Fibroblast of lung (primary cell): ENCODE data around the gene NR1H4. TPM values are rescaled to one million over a fixed set of nuclear protein-coding genes. Genes with fewer than 3 reads are reported as not detected.

ENCODE experiments used
- DNase-seq, 2 donors: peaks; one replicate each; pipeline versions ENCODE4 v3.0.0 to v3.0.0-alpha.2; 2010; ENCODE audit warnings: low read depth in 2 of 2
- H2AFZ ChIP-seq: 2 replicates; pipeline ENCODE4 v1.5.1; 2012; ENCODE audit warnings: low read length, control low read depth, inconsistent platforms
- H3K27ac ChIP-seq: 2 replicates; pipeline ENCODE4 v1.5.1; 2011; ENCODE audit warnings: low read length, control low read depth; ENCODE audit not compliant: insufficient read depth
- H3K27me3 ChIP-seq: 2 replicates; pipeline ENCODE4 v1.5.1; 2011; ENCODE audit warnings: mild to moderate bottlenecking, low read length; ENCODE audit not compliant: control insufficient read depth, insufficient read depth
- H3K36me3 ChIP-seq: 2 replicates; pipeline ENCODE4 v1.5.1; 2011; ENCODE audit warnings: low read length; ENCODE audit not compliant: control insufficient read depth, insufficient read depth
- H3K4me1 ChIP-seq: 2 replicates; pipeline ENCODE4 v1.5.1; 2011; ENCODE audit warnings: low read length; ENCODE audit not compliant: control insufficient read depth, insufficient read depth; ENCODE audit errors: extremely low read depth
- H3K4me2 ChIP-seq: 2 replicates; pipeline ENCODE4 v1.5.1; 2011; ENCODE audit warnings: low read length, control low read depth; ENCODE audit not compliant: insufficient read depth; ENCODE audit errors: extremely low read depth
- H3K4me3 ChIP-seq, 4 experiments: fragments of 200-600 bp in 1 of 4; sonication (generic) in 1 of 4; replicated peaks in 1 of 4; 2 replicates each; pipeline ENCODE4 v1.5.1; 2011 to 2016; ENCODE audit warnings: low read length in 4 of 4, low read depth in 3 of 4, mild to moderate bottlenecking in 3 of 4, control low read depth in 2 of 4, inconsistent platforms in 1 of 4, mixed read lengths in 1 of 4; ENCODE audit not compliant: insufficient read depth in 1 of 4; ENCODE audit errors: control extremely low read depth in 1 of 4
- H3K79me2 ChIP-seq: 2 replicates; pipeline ENCODE4 v1.5.1; 2012; ENCODE audit warnings: mild to moderate bottlenecking, low read length, inconsistent platforms; ENCODE audit not compliant: control insufficient read depth, insufficient read depth
- H3K9ac ChIP-seq: 2 replicates; pipeline ENCODE4 v1.5.1; 2011; ENCODE audit warnings: mild to moderate bottlenecking, low read length, control low read depth; ENCODE audit not compliant: insufficient read depth
- H3K9me3 ChIP-seq: 2 replicates; pipeline ENCODE4 v1.5.1; 2012; ENCODE audit warnings: low read depth, low read length; ENCODE audit not compliant: control insufficient read depth, insufficient read depth
- H4K20me1 ChIP-seq: 2 replicates; pipeline ENCODE4 v1.5.1; 2011; ENCODE audit warnings: low read length; ENCODE audit not compliant: control insufficient read depth, insufficient read depth; ENCODE audit errors: extremely low read depth
- CTCF ChIP-seq, 2 donors: IDR thresholded peaks in 1 of 2; conservative IDR thresholded peaks in 1 of 2; 1 replicate in 1 of 2; 2 replicates in 1 of 2; pipeline ENCODE4 v1.5.1; 2011 to 2012; ENCODE audit warnings: low read length in 2 of 2, control low read depth in 1 of 2, inconsistent platforms in 1 of 2, low read depth in 1 of 2, mild to moderate bottlenecking in 1 of 2
- EZH2 ChIP-seq: IDR thresholded peaks from 2 replicates; pipeline ENCODE4 v1.5.1; 2012; ENCODE audit warnings: low read length, control low read depth, mild to moderate bottlenecking; ENCODE audit errors: missing control alignments
- polyA plus RNA-seq, 2 donors: library from polyadenylated mRNA; depleted of rRNA in 1 of 2; stranded (reverse) in 1 of 2; unstranded in 1 of 2; fragments of >200 nt; gene quantifications; 2 replicates each; pipeline ENCODE4 v1.2.1, GENCODE V29; 2011 to 2012; ENCODE audit warnings: missing spikeins in 1 of 2
- total RNA-seq: library from RNA; depleted of rRNA; stranded (reverse); fragments of >200 nt; gene quantifications from 2 replicates; pipeline ENCODE4 v1.2.1, GENCODE V29; 2014

Gene NR1H4
- total and polyA plus RNA-seq, 2 donors (not counting 1 experiment from before 2014, with no cell fraction given): not detected

DNA sequence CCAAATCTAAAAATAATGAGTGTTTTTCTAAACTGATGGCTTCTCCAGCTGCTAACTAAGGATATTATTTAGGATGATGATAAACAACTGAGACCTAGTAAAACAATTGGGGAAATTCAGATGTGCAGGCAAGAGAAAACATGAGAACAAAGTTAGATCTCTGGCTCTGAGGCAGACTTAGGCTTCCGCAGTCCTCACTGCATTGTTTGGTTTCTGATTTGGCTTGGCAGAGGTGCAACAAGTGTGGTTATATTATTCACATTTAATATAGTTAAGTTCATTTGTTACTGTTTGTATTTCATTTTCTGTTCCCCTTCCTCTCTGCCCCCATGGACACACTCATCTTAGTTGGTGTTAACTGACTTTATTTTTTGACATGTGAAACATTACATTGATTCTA lies 30.2 kb upstream of the NR1H4 start:
- Histone ChIP-seq H4K20me1 (no peaks in the 10 kb centered on the region), H3K4me2 (no peak overlapping the region), H3K36me3 (no peaks in the 10 kb centered on the region), H3K27ac (no peak overlapping the region), H3K79me2 (no peaks in the 10 kb centered on the region), H3K4me1 (no peaks in the 10 kb centered on the region), H3K27me3 (no peaks in the 10 kb centered on the region), H3K9me3 (no peaks in the 10 kb centered on the region), H3K4me3 (no peak overlapping the region), H2AFZ (no peak overlapping the region), H3K9ac (no peak overlapping the region)
- peak in 1 of 2 donors; percentile 0 for DNase-seq
- TF ChIP-seq EZH2 (no peak), CTCF (conservative IDR thresholded peaks at IDR 0.05 in 1 of 2, IDR thresholded peaks at IDR 0.05 in 1 of 2; ENCODE audit: low read depth in 1 of 2, low read length in 2 of 2) (no peak)

GRCh38 chr12:100445081-100445481 lies 28.6 kb upstream of the NR1H4 start:
- H3K9me3 ChIP-seq: no peaks in the 10 kb centered on the region
- TF ChIP-seq EZH2 (no peak), CTCF (conservative IDR thresholded peaks at IDR 0.05 in 1 of 2, IDR thresholded peaks at IDR 0.05 in 1 of 2; ENCODE audit: low read depth in 1 of 2, low read length in 2 of 2) (no peak)
- H3K4me1 ChIP-seq: no peaks in the 10 kb centered on the region
- no peak for DNase-seq
- H3K4me2 ChIP-seq: no peak overlapping the region
- H4K20me1 ChIP-seq: no peaks in the 10 kb centered on the region
- no peak overlapping the region for H3K27ac ChIP-seq
- H3K9ac ChIP-seq: no peak overlapping the region
- no peaks in the 10 kb centered on the region for H3K36me3 ChIP-seq
- no peaks in the 10 kb centered on the region for H3K27me3 ChIP-seq
- H3K79me2 ChIP-seq: no peaks in the 10 kb centered on the region
- H2AFZ ChIP-seq: no peak overlapping the region
- no peak overlapping the region for H3K4me3 ChIP-seq

DNA sequence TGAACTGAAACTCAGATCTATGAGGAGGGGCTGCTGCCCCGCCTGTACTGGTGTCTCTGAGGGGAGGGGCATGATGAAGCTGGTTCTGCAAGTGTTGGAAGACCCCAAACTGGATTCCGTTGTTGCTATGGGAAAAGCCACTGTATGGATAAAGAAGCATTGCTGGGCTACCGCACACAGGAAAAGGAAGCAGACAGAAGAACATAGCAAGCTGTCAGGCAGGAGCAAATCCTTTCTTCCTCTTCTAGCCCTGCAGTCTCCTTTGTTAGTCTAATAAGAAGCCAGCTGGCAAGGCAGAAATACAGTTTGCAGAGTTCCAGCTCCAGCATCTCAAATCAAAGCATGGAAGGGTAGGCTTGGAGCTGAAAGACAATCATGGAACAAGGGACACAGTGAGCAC lies 26.3 kb upstream of the NR1H4 start:
- no peak for TF ChIP-seq EZH2
- no peak for TF ChIP-seq CTCF (conservative IDR thresholded peaks at IDR 0.05 in 1 of 2, IDR thresholded peaks at IDR 0.05 in 1 of 2; ENCODE audit: low read depth in 1 of 2, low read length in 2 of 2)
- H3K27me3 ChIP-seq: no peaks in the 10 kb centered on the region

More for the DNA sequence above, 26.3 kb upstream of the NR1H4 start:
- Histone ChIP-seq H3K79me2 (no peaks in the 10 kb centered on the region), H3K9me3 (no peaks in the 10 kb centered on the region), H4K20me1 (no peaks in the 10 kb centered on the region), H3K9ac (no peak overlapping the region), H3K4me2 (no peak overlapping the region), H3K4me1 (no peaks in the 10 kb centered on the region), H3K27ac (no peak overlapping the region), H3K36me3 (no peaks in the 10 kb centered on the region), H2AFZ (no peak overlapping the region), H3K4me3 (no peak overlapping the region)
- DNase-seq: no peak
